SH-SY5Y (cell line): ENCODE results near the gene WDR48.

ENCODE experiments used
- GATA2 ChIP-seq: IDR thresholded peaks from 2 replicates; pipeline ENCODE4 v1.6.1; 2011; ENCODE audit warnings: mild to moderate bottlenecking, low read depth, low read length
- GATA3 ChIP-seq: IDR thresholded peaks from 2 replicates; pipeline ENCODE4 v1.6.1; 2011; ENCODE audit warnings: low read depth, mild to moderate bottlenecking, low read length, moderate library complexity

GRCh38 chr3:39118931-39119660, 67.3 kb downstream of the WDR48 start:
- TF ChIP-seq GATA2 (no peak), GATA3 (no peak)
